ENCODE data around the gene KRT73.

Gene KRT73

GRCh38 chr12:52568111-52568510 is 50.2 kb downstream of the KRT73 start:
- no peak for DNase-seq (ENCODE audit: low spot score)

GRCh38 chr12:52566847-52567291 is 51.5 kb downstream of the KRT73 start:
- no peak for DNase-seq (ENCODE audit: low spot score)

- DNase-seq (ENCODE audit: low spot score), result no peak
These were observed 53.8 kb downstream of the KRT73 start for GRCh38 chr12:52564582-52564981.

- peak; percentile 44 for DNase-seq (ENCODE audit: low spot score)
These were observed 56.4 kb downstream of the KRT73 start for GRCh38 chr12:52561880-52562449.

- DNase-seq (ENCODE audit: low spot score), result no peak
These were observed 58.4 kb downstream of the KRT73 start for GRCh38 chr12:52559979-52560378.

- DNase-seq (ENCODE audit: low spot score), result no peak
These were observed 59.4 kb downstream of the KRT73 start for GRCh38 chr12:52558781-52559445.
